SJSA1 (cell line): ENCODE data around the gene MT1M. TPM values are rescaled to one million over a fixed set of nuclear protein-coding genes. Genes with fewer than 3 reads are reported as not detected.

Experiments
- DNase-seq, 2 experiments: peaks; one replicate each; pipeline ENCODE4 v3.0.0-alpha.2; 2015 to 2020; ENCODE audit warnings: low spot score in 2 of 2, low read depth in 1 of 2
- H3K27ac ChIP-seq: fragments of 250-450 bp; sonication (Bioruptor Pico); 2 replicates; pipeline ENCODE4 v1.5.1; 2020; ENCODE audit warnings: mild to moderate bottlenecking, moderate library complexity
- H3K27me3 ChIP-seq: fragments of 250-450 bp; sonication (Bioruptor Pico); replicated peaks from 2 replicates; pipeline ENCODE4 v1.5.1; 2020; ENCODE audit warnings: mild to moderate bottlenecking, moderate library complexity
- H3K36me3 ChIP-seq: fragments of 250-450 bp; sonication (Bioruptor Pico); 2 replicates; pipeline ENCODE4 v1.5.1; 2020; ENCODE audit warnings: mild to moderate bottlenecking
- H3K4me1 ChIP-seq: fragments of 250-450 bp; sonication (Bioruptor Pico); replicated peaks from 2 replicates; pipeline ENCODE4 v1.6.1; 2021; ENCODE audit warnings: mild to moderate bottlenecking
- H3K4me3 ChIP-seq: fragments of 250-450 bp; sonication (Bioruptor Pico); 2 replicates; pipeline ENCODE4 v1.5.1; 2020; ENCODE audit warnings: mild to moderate bottlenecking
- H3K9me3 ChIP-seq: fragments of 250-450 bp; sonication (Bioruptor Pico); replicated peaks from 2 replicates; pipeline ENCODE4 v1.5.1; 2020; ENCODE audit warnings: mild to moderate bottlenecking
- total RNA-seq: library from RNA; depleted of rRNA; stranded (reverse); fragments of >200 nt; shearing (Covaris generic); gene quantifications from 2 replicates; pipeline ENCODE4 v1.2.3, GENCODE V29; 2014

The MT1M gene
- total RNA-seq, 1 experiment from 2014 or later, result 0.74 TPM

- no peaks in the 10 kb centered on the region; the same call in 1 of the 2 replicates for H3K36me3 ChIP-seq
- H3K4me1 ChIP-seq, result peaks cover 27% of the 10 kb centered on the region
- no peak for DNase-seq
- H3K27me3 ChIP-seq, result no peaks in the 10 kb centered on the region; the same call in none of the 2 replicates
- H3K4me3 ChIP-seq, result no peak overlapping the region
- no peak overlapping the region for H3K27ac ChIP-seq
- no peaks in the 10 kb centered on the region for H3K9me3 ChIP-seq
Observed at GRCh38 chr16:56628486-56629350, 3.7 kb upstream of the MT1M start.

GRCh38 chr16:56629531-56629930, 2.9 kb upstream of the MT1M start:
- Histone ChIP-seq H3K36me3 (no peaks in the 10 kb centered on the region; the same call in 1 of the 2 replicates), H3K9me3 (no peaks in the 10 kb centered on the region), H3K27me3 (no peaks in the 10 kb centered on the region; the same call in 1 of the 2 replicates), H3K4me1 (peaks cover 27% of the 10 kb centered on the region), H3K27ac (no peak overlapping the region), H3K4me3 (no peak overlapping the region)
- no peak for DNase-seq

- H3K27ac ChIP-seq, result no peak overlapping the region
- no peaks in the 10 kb centered on the region for H3K9me3 ChIP-seq
- peaks cover 25% of the 10 kb centered on the region for H3K4me1 ChIP-seq
- no peak for DNase-seq
- no peaks in the 10 kb centered on the region; the same call in 1 of the 2 replicates for H3K36me3 ChIP-seq
- no peak overlapping the region for H3K4me3 ChIP-seq
- H3K27me3 ChIP-seq, result no peaks in the 10 kb centered on the region; the same call in 1 of the 2 replicates
Observed at GRCh38 chr16:56630134-56630533, 2.3 kb upstream of the MT1M start.

GRCh38 chr16:56631197-56631596, 1.3 kb upstream of the MT1M start:
- Histone ChIP-seq H3K27ac (no peak overlapping the region), H3K4me3 (no peak overlapping the region), H3K4me1 (peaks cover 21% of the 10 kb centered on the region), H3K9me3 (no peaks in the 10 kb centered on the region), H3K36me3 (no peaks in the 10 kb centered on the region; the same call in 1 of the 2 replicates), H3K27me3 (no peaks in the 10 kb centered on the region; the same call in 1 of the 2 replicates)
- DNase-seq, result no peak

GRCh38 chr16:56631832-56632155, 665 bp upstream of the MT1M start:
- H3K27me3 ChIP-seq, result no peaks in the 10 kb centered on the region; the same call in 1 of the 2 replicates
- DNase-seq, result no peak
- peak overlapping the region; percentile 38 for H3K4me3 ChIP-seq
- no peaks in the 10 kb centered on the region; the same call in 1 of the 2 replicates for H3K36me3 ChIP-seq
- H3K27ac ChIP-seq, result no peak overlapping the region
- H3K9me3 ChIP-seq, result no peaks in the 10 kb centered on the region
- peaks cover 16% of the 10 kb centered on the region for H3K4me1 ChIP-seq

- Histone ChIP-seq H3K4me1 (peaks cover 7% of the 10 kb centered on the region), H3K9me3 (no peaks in the 10 kb centered on the region), H3K27me3 (peaks cover 6% of the 10 kb centered on the region; the same call in 1 of the 2 replicates), H3K4me3 (peak overlapping the region; percentile 38; the same call in 1 of the 2 replicates), H3K27ac (no peak overlapping the region), H3K36me3 (no peaks in the 10 kb centered on the region)
- DNase-seq, result no peak
Observed at GRCh38 chr16:56632848-56633365, 448 bp downstream of the MT1M start.

GRCh38 chr16:56633535-56633934, 1.1 kb downstream of the MT1M start:
- H3K27me3 ChIP-seq, result peaks cover 13% of the 10 kb centered on the region
- H3K36me3 ChIP-seq, result no peaks in the 10 kb centered on the region
- H3K9me3 ChIP-seq, result no peaks in the 10 kb centered on the region
- H3K4me1 ChIP-seq, result peaks cover 7% of the 10 kb centered on the region
- no peak overlapping the region for H3K4me3 ChIP-seq
- no peak overlapping the region for H3K27ac ChIP-seq
- no peak for DNase-seq

GRCh38 chr16:56634715-56635440, 2.4 kb downstream of the MT1M start:
- no peak for DNase-seq
- peaks cover 26% of the 10 kb centered on the region for H3K27me3 ChIP-seq
- no peak overlapping the region for H3K4me3 ChIP-seq
- no peaks in the 10 kb centered on the region for H3K9me3 ChIP-seq
- peaks cover 7% of the 10 kb centered on the region for H3K4me1 ChIP-seq
- no peak overlapping the region for H3K27ac ChIP-seq
- H3K36me3 ChIP-seq, result no peaks in the 10 kb centered on the region

GRCh38 chr16:56635441-56635967, 3.0 kb downstream of the MT1M start:
- no peak overlapping the region for H3K4me3 ChIP-seq
- peaks cover 7% of the 10 kb centered on the region for H3K4me1 ChIP-seq
- no peak for DNase-seq
- H3K27me3 ChIP-seq, result peaks cover 29% of the 10 kb centered on the region
- H3K9me3 ChIP-seq, result no peaks in the 10 kb centered on the region
- H3K27ac ChIP-seq, result no peak overlapping the region
- H3K36me3 ChIP-seq, result no peaks in the 10 kb centered on the region

GRCh38 chr16:56636616-56637413, 4.4 kb downstream of the MT1M start:
- Histone ChIP-seq H3K27ac (no peak overlapping the region), H3K36me3 (no peaks in the 10 kb centered on the region), H3K9me3 (no peaks in the 10 kb centered on the region), H3K27me3 (peaks cover 29% of the 10 kb centered on the region), H3K4me1 (peaks cover 7% of the 10 kb centered on the region), H3K4me3 (no peak overlapping the region)
- no peak for DNase-seq

GRCh38 chr16:56637814-56638750, 5.6 kb downstream of the MT1M start, which contains the start of gene MT1A:
Gene MT1A (plus strand): TSS chr16:56638666. CDS start chr16:56638739, 73 bp downstream.
- no peak for DNase-seq
- Histone ChIP-seq H3K4me1 (no peaks in the 10 kb centered on the region), H3K27ac (no peak within 1 kb of the TSS), H3K27me3 (peaks cover 41% of the 10 kb centered on the region), H3K36me3 (no peaks in the 10 kb centered on the region), H3K9me3 (no peaks in the 10 kb centered on the region), H3K4me3 (no peak within 1 kb of the TSS)

GRCh38 chr16:56639045-56639444, 6.6 kb downstream of the MT1M start:
- DNase-seq, result no peak
- no peaks in the 10 kb centered on the region for H3K4me1 ChIP-seq
- H3K27me3 ChIP-seq, result peaks cover 51% of the 10 kb centered on the region
- H3K27ac ChIP-seq, result no peak overlapping the region
- no peaks in the 10 kb centered on the region for H3K9me3 ChIP-seq
- H3K36me3 ChIP-seq, result no peaks in the 10 kb centered on the region
- no peak overlapping the region for H3K4me3 ChIP-seq
